Neural cell (in vitro differentiated cells): Measurements from ENCODE around the gene APP. TPM values are rescaled to one million over a fixed set of nuclear protein-coding genes. Genes with fewer than 3 reads are reported as not detected.

Experiments used
- H2AFZ ChIP-seq: fragments of 200-600, 300-800 bp; sonication (generic), shearing (Covaris generic); 2 replicates; pipeline ENCODE4 v1.6.0; 2014; ENCODE audit warnings: low read depth, mild to moderate bottlenecking, antibody characterized with exemption, low read length, moderate library complexity
- H3F3A ChIP-seq: fragments of 200-600 bp; shearing (Covaris generic); 2 replicates; pipeline ENCODE4 v1.6.1; 2016; ENCODE audit warnings: mild to moderate bottlenecking, moderate library complexity, mixed read lengths, antibody characterized with exemption, low read length; ENCODE audit not compliant: insufficient read depth, poor library complexity, severe bottlenecking
- H3K27ac ChIP-seq: fragments of 200-600, 300-800 bp; sonication (generic), shearing (Covaris generic); 2 replicates; pipeline ENCODE4 v1.5.1; 2014; ENCODE audit warnings: mild to moderate bottlenecking, low read length, moderate library complexity
- H3K27me3 ChIP-seq: fragments of 300-800, 200-600 bp; sonication (generic), shearing (Covaris generic); 2 replicates; pipeline ENCODE4 v1.6.0; 2014; ENCODE audit warnings: mild to moderate bottlenecking, low read depth, low read length, moderate library complexity; ENCODE audit not compliant: insufficient read depth
- H3K36me3 ChIP-seq: fragments of 300-800, 200-600 bp; sonication (generic), shearing (Covaris generic); 2 replicates; pipeline ENCODE4 v1.5.1; 2014; ENCODE audit warnings: mild to moderate bottlenecking, antibody characterized with exemption, low read length, moderate library complexity; ENCODE audit not compliant: insufficient read depth
- H3K4me2 ChIP-seq: fragments of 300-800, 200-600 bp; sonication (generic), shearing (Covaris generic); 2 replicates; pipeline ENCODE4 v1.6.0; 2014; ENCODE audit warnings: mild to moderate bottlenecking, low read length
- H3K4me3 ChIP-seq: fragments of 300-800, 200-600 bp; sonication (generic), shearing (Covaris generic); 2 replicates; pipeline ENCODE4 v1.5.1; 2014; ENCODE audit warnings: mild to moderate bottlenecking, low read length, moderate library complexity
- H3K79me2 ChIP-seq: fragments of 200-600 bp; shearing (Covaris generic); replicated peaks from 2 replicates; pipeline ENCODE4 v1.6.0; 2014; ENCODE audit warnings: mild to moderate bottlenecking, low read length, moderate library complexity; ENCODE audit not compliant: insufficient read depth
- H3K9ac ChIP-seq: fragments of 300-800, 200-600 bp; sonication (generic), shearing (Covaris generic); 2 replicates; pipeline ENCODE4 v1.6.1; 2016; ENCODE audit warnings: mild to moderate bottlenecking, low read length, mixed read lengths
- H3K9me2 ChIP-seq: fragments of 200-600 bp; shearing (Covaris generic); 2 replicates; pipeline ENCODE4 v1.6.1; 2016; ENCODE audit warnings: mild to moderate bottlenecking, low read length, mixed read lengths; ENCODE audit not compliant: insufficient read depth
- H3K9me3 ChIP-seq: fragments of 200-600, 300-800 bp; sonication (generic), shearing (Covaris generic); 2 replicates; pipeline ENCODE4 v1.6.1; 2016; ENCODE audit warnings: mild to moderate bottlenecking, mixed run types, low read length, moderate library complexity, mixed read lengths
- H4K20me1 ChIP-seq: fragments of 200-600 bp; shearing (Covaris generic); 2 replicates; pipeline ENCODE4 v1.6.1; 2016; ENCODE audit warnings: mild to moderate bottlenecking, mixed run types; ENCODE audit not compliant: insufficient read depth
- CTCF ChIP-seq: fragments of 450-650 bp; IDR thresholded peaks from 2 replicates; pipeline ENCODE4 v1.5.1; 2014; ENCODE audit warnings: antibody characterized with exemption, mild to moderate bottlenecking, moderate library complexity; ENCODE audit not compliant: poor library complexity, severe bottlenecking
- EP300 ChIP-seq: fragments of 450-650 bp; conservative IDR thresholded peaks from 2 replicates; pipeline ENCODE4 v1.6.1; 2014; ENCODE audit warnings: antibody characterized with exemption, mild to moderate bottlenecking, moderate library complexity; ENCODE audit not compliant: poor library complexity, severe bottlenecking
- EZH2 ChIP-seq: fragments of 200-600, 300-800 bp; shearing (Covaris generic), sonication (generic); IDR thresholded peaks from 2 replicates; pipeline ENCODE4 v1.6.1; 2014; ENCODE audit warnings: antibody characterized with exemption, low read length, borderline replicate concordance, mild to moderate bottlenecking; ENCODE audit not compliant: insufficient read depth, poor library complexity, severe bottlenecking
- MXI1 ChIP-seq: fragments of 450-650 bp; conservative IDR thresholded peaks from 2 replicates; pipeline ENCODE4 v1.6.1; 2014; ENCODE audit warnings: antibody characterized with exemption, mild to moderate bottlenecking; ENCODE audit not compliant: poor library complexity, severe bottlenecking
- POLR2AphosphoS5 ChIP-seq: IDR thresholded peaks from 2 replicates; pipeline ENCODE4 v1.6.1; 2012
- RAD21 ChIP-seq: fragments of 450-650 bp; conservative IDR thresholded peaks from 2 replicates; pipeline ENCODE4 v1.6.1; 2014; ENCODE audit warnings: antibody characterized with exemption, mild to moderate bottlenecking, moderate library complexity
- REST ChIP-seq: IDR thresholded peaks from 2 replicates; pipeline ENCODE4 v1.6.1; 2012; ENCODE audit warnings: borderline replicate concordance
- SMC3 ChIP-seq: fragments of 450-650 bp; conservative IDR thresholded peaks from 2 replicates; pipeline ENCODE4 v1.6.1; 2014; ENCODE audit warnings: antibody characterized with exemption, mild to moderate bottlenecking, moderate library complexity; ENCODE audit not compliant: poor library complexity
- TAF1 ChIP-seq: IDR thresholded peaks from 2 replicates; pipeline ENCODE4 v1.6.1; 2012; ENCODE audit warnings: low read depth
- polyA plus RNA-seq: library from polyadenylated mRNA; depleted of rRNA; stranded (reverse); fragments of >200 nt; gene quantifications from 2 replicates; pipeline ENCODE4 v1.2.3, GENCODE V29; 2014

The APP gene
- polyA plus RNA-seq, 1 donor from 2014 or later = 470 TPM

GRCh38 chr21:25891596-25891995 is 279.0 kb downstream of the APP start:
- no peaks in the 10 kb centered on the region for H3K27me3 ChIP-seq
- H3F3A ChIP-seq = no peaks in the 10 kb centered on the region
- TF ChIP-seq POLR2AphosphoS5 (no peak), EZH2 (no peak), EP300 (no peak), MXI1 (no peak), RAD21 (no peak), REST (no peak), TAF1 (no peak)
- no peaks in the 10 kb centered on the region for H3K79me2 ChIP-seq
- no peak overlapping the region for H3K4me3 ChIP-seq
- H3K9me2 ChIP-seq = no peaks in the 10 kb centered on the region
- H4K20me1 ChIP-seq = no peaks in the 10 kb centered on the region
- H3K4me2 ChIP-seq = no peak overlapping the region
- H2AFZ ChIP-seq = no peak overlapping the region
- peaks cover 16% of the 10 kb centered on the region for H3K36me3 ChIP-seq
- H3K27ac ChIP-seq = no peak overlapping the region
- H3K9me3 ChIP-seq = peaks cover 4% of the 10 kb centered on the region
- no peak overlapping the region for H3K9ac ChIP-seq

GRCh38 chr21:25890001-25890400 is 280.6 kb downstream of the APP start:
- no peaks in the 10 kb centered on the region for H4K20me1 ChIP-seq
- H3K79me2 ChIP-seq = no peaks in the 10 kb centered on the region
- H3K9me3 ChIP-seq = peaks cover 4% of the 10 kb centered on the region
- peaks cover 13% of the 10 kb centered on the region for H3K36me3 ChIP-seq
- H2AFZ ChIP-seq = no peak overlapping the region
- no peak overlapping the region for H3K27ac ChIP-seq
- H3K4me2 ChIP-seq = no peak overlapping the region
- H3K9ac ChIP-seq = no peak overlapping the region
- H3K27me3 ChIP-seq = no peaks in the 10 kb centered on the region
- H3K4me3 ChIP-seq = no peak overlapping the region
- TF ChIP-seq EZH2 = no peak
- TF ChIP-seq REST = no peak
- no peak for TF ChIP-seq SMC3
- no peak for TF ChIP-seq POLR2AphosphoS5
- no peak for TF ChIP-seq RAD21
- no peak for TF ChIP-seq CTCF
- no peak for TF ChIP-seq EP300
- TF ChIP-seq TAF1 = no peak
- TF ChIP-seq MXI1 = no peak
- no peaks in the 10 kb centered on the region for H3K9me2 ChIP-seq
- no peaks in the 10 kb centered on the region for H3F3A ChIP-seq
